ENCODE results near the gene NANOGP8.
"Not testable (repeated sequence)": the region's sequence is repeated elsewhere in the genome, so short reads cannot be mapped to it uniquely, and the experiment has no call there.

The NANOGP8 gene

GRCh38 chr15:35087759-35088158 lies 2.7 kb upstream of the NANOGP8 start:
- DNase-seq (ENCODE audit: low read depth) = no peak
- TF ChIP-seq CTCF (conservative IDR thresholded peaks at IDR 0.05; ENCODE audit: low read depth, low read length) = no peak

GRCh38 chr15:35082371-35083348 lies 2.4 kb downstream of the NANOGP8 start:
- not testable (repeated sequence) for H3K4me3 ChIP-seq (ENCODE audit: low read depth, low read length); DNase-seq (ENCODE audit: low read depth)

More at GRCh38 chr15:35087759-35088158, 2.7 kb upstream of the NANOGP8 start:
- H3K4me3 ChIP-seq (ENCODE audit: low read depth, low read length) = no peak overlapping the region

GRCh38 chr15:35081626-35082365 lies 3.3 kb downstream of the NANOGP8 start:
- H3K4me3 ChIP-seq (ENCODE audit: low read depth, low read length); DNase-seq (ENCODE audit: low read depth): not testable (repeated sequence)

- H3K4me3 ChIP-seq (ENCODE audit: low read depth, low read length) = no peak overlapping the region
- no peak for TF ChIP-seq CTCF (conservative IDR thresholded peaks at IDR 0.05; ENCODE audit: low read depth, low read length)
- no peak for DNase-seq (ENCODE audit: low read depth)
Measured at GRCh38 chr15:35080226-35080625, 4.9 kb downstream of the NANOGP8 start.

GRCh38 chr15:35078221-35078915 lies 6.7 kb downstream of the NANOGP8 start:
- H3K4me3 ChIP-seq (ENCODE audit: low read depth, low read length) = no peak overlapping the region
- DNase-seq (ENCODE audit: low read depth) = peak; percentile 83
- peak; percentile 90 for TF ChIP-seq CTCF (conservative IDR thresholded peaks at IDR 0.05; ENCODE audit: low read depth, low read length)

GRCh38 chr15:35071106-35071505 lies 14.0 kb downstream of the NANOGP8 start:
- DNase-seq (ENCODE audit: low read depth) = no peak
- TF ChIP-seq CTCF (conservative IDR thresholded peaks at IDR 0.05; ENCODE audit: low read depth, low read length) = no peak
- no peak overlapping the region for H3K4me3 ChIP-seq (ENCODE audit: low read depth, low read length)

GRCh38 chr15:35068846-35069475 lies 16.1 kb downstream of the NANOGP8 start:
- H3K4me3 ChIP-seq (ENCODE audit: low read depth, low read length) = no peak overlapping the region
- no peak for DNase-seq (ENCODE audit: low read depth)
- no peak for TF ChIP-seq CTCF (conservative IDR thresholded peaks at IDR 0.05; ENCODE audit: low read depth, low read length)

Data from choroid plexus epithelial cell (primary cell).